K562 (cell line): ENCODE results near the gene GCNT1. TPM values are rescaled to one million over a fixed set of nuclear protein-coding genes. Genes with fewer than 3 reads are reported as not detected.

Experiments
- ATAC-seq: fragments of 200-7000 bp; cut with Tn5 transposase; 3 replicates; pipeline ENCODE4 v1.9.1; 2020; ENCODE audit warnings: moderate library complexity
- BruUV-seq: library from RNA; stranded (reverse); fragments of 400-500 nt; replicated peaks from 2 replicates; lab custom pipeline; 2021; lab: Mats Ljungman, UMichigan
- CTCF ChIA-PET: fragments of 300-600 bp; formaldehyde crosslinking; extraction: SDS; loops from one replicate; lab custom pipeline; 2021; ENCODE audit warnings: low intra/inter-chr PET ratio; lab: Yijun Ruan, JAX
- POLR2A ChIA-PET: fragments of 300-600, 350-650 bp; sonication (Branson Sonifier 250); formaldehyde crosslinking; extraction: SDS; loops from one replicate; lab custom pipeline; 2021; ENCODE audit warnings: antibody characterized with exemption, inconsistent platforms; lab: Yijun Ruan, JAX
- DNase-seq, 4 experiments: peaks; one replicate each; pipeline versions ENCODE4 v3.0.0 to v3.0.0-alpha.2; 2011 to 2018; ENCODE audit warnings: low spot score in 3 of 4, mixed read lengths in 3 of 4; ENCODE audit errors: extremely low read depth in 1 of 4
- FAIRE-seq: peaks from 2 replicates; lab custom pipeline; 2011; peaks lifted over from hg19 to GRCh38; lab: Jason Lieb, UNC
- H2AFZ ChIP-seq: 2 replicates; pipeline ENCODE4 v1.6.0; 2011; ENCODE audit warnings: low read depth, low read length, control low read depth, inconsistent platforms
- H3K27ac ChIP-seq: fragments of 200-600 bp; 3 replicates; pipeline ENCODE4 v1.8.0; 2011; ENCODE audit warnings: low read depth, mild to moderate bottlenecking, control low read depth, inconsistent platforms, low read length, moderate library complexity, mixed read lengths; ENCODE audit errors: extremely low read depth
- H3K27me3 ChIP-seq, 2 experiments: fragments of 300-600 bp in 1 of 2; 2 replicates in 1 of 2; 3 replicates in 1 of 2; pipeline versions ENCODE4 v1.6.0 to v1.8.0; 2011; ENCODE audit warnings: inconsistent platforms in 2 of 2, low read length in 2 of 2, mild to moderate bottlenecking in 1 of 2, mixed read lengths in 1 of 2, moderate library complexity in 1 of 2; ENCODE audit not compliant: control insufficient read depth in 2 of 2, insufficient read depth in 2 of 2
- H3K36me3 ChIP-seq: fragments of 300-600 bp; 3 replicates; pipeline ENCODE4 v1.8.0; 2011; ENCODE audit warnings: mild to moderate bottlenecking, low read length, inconsistent platforms; ENCODE audit not compliant: control insufficient read depth, insufficient read depth
- H3K4me1 ChIP-seq, 2 experiments: fragments of 200-600 bp in 1 of 2; replicated peaks in 1 of 2; 2 replicates in 1 of 2; 3 replicates in 1 of 2; pipeline versions ENCODE4 v1.5.1 to v1.8.0; 2011; ENCODE audit warnings: inconsistent platforms in 2 of 2, low read length in 2 of 2, mild to moderate bottlenecking in 1 of 2, mixed read lengths in 1 of 2, moderate library complexity in 1 of 2; ENCODE audit not compliant: control insufficient read depth in 2 of 2, insufficient read depth in 2 of 2
- H3K4me2 ChIP-seq: 2 replicates; pipeline ENCODE4 v1.6.1; 2011; ENCODE audit warnings: low read length, control low read depth, inconsistent platforms, mixed read lengths; ENCODE audit not compliant: insufficient read depth
- H3K4me3 ChIP-seq: fragments of 200-600 bp; sonication (generic), shearing (Covaris generic); 2 replicates; pipeline ENCODE4 v1.5.1; 2016; ENCODE audit warnings: control low read depth, inconsistent platforms
- H3K79me2 ChIP-seq: fragments of 200-600 bp; 3 replicates; pipeline ENCODE4 v1.8.0; 2011; ENCODE audit warnings: low read length, inconsistent platforms; ENCODE audit not compliant: control insufficient read depth, insufficient read depth
- H3K9ac ChIP-seq, 2 experiments: 2 replicates each; pipeline versions ENCODE4 v1.6.0 to v1.6.1; 2011; ENCODE audit warnings: low read depth in 2 of 2, low read length in 2 of 2, control low read depth in 1 of 2, inconsistent platforms in 1 of 2, mild to moderate bottlenecking in 1 of 2, mixed read lengths in 1 of 2; ENCODE audit not compliant: insufficient read depth in 1 of 2
- H3K9me1 ChIP-seq: one replicate; pipeline ENCODE4 v1.6.0; 2011; ENCODE audit warnings: inconsistent platforms, mild to moderate bottlenecking, low read length, moderate library complexity; ENCODE audit not compliant: control insufficient read depth, insufficient read depth
- H3K9me3 ChIP-seq: replicated peaks from 2 replicates; pipeline ENCODE4 v1.5.1; 2011; ENCODE audit warnings: low read depth, low read length, inconsistent platforms; ENCODE audit not compliant: control insufficient read depth, insufficient read depth
- H4K20me1 ChIP-seq: replicated peaks from 2 replicates; pipeline ENCODE4 v1.6.1; 2011; ENCODE audit warnings: low read length, inconsistent platforms, mixed read lengths; ENCODE audit not compliant: control insufficient read depth, insufficient read depth
- CTCF ChIP-seq, 3 experiments: IDR thresholded peaks in 2 of 3; conservative IDR thresholded peaks in 1 of 3; 2 replicates each; pipeline ENCODE4 v1.5.1; 2011 to 2012; ENCODE audit warnings: low read length in 3 of 3, mild to moderate bottlenecking in 3 of 3, control low read depth in 2 of 3, improper control_type of control experiment in 1 of 3, inconsistent platforms in 1 of 3, low read depth in 1 of 3, mixed read lengths in 1 of 3, moderate library complexity in 1 of 3; ENCODE audit not compliant: insufficient read depth in 2 of 3
- PTRF ChIP-seq: fragments of 450-650 bp; IDR thresholded peaks from 2 replicates; pipeline ENCODE4 v1.6.1; 2016; ENCODE audit warnings: mild to moderate bottlenecking, missing genetic modification characterization, missing compliant biosample characterization
- RAD21 ChIP-seq, 2 experiments: fragments of 250-450 bp in 1 of 2; fragments of 450-650 bp in 1 of 2; sonication (Bioruptor Pico) in 1 of 2; formaldehyde crosslinking in 1 of 2; IDR thresholded peaks in 1 of 2; conservative IDR thresholded peaks in 1 of 2; 2 replicates each; pipeline versions ENCODE4 v1.4.0 to v1.8.0; 2020 to 2022; ENCODE audit warnings: mild to moderate bottlenecking in 2 of 2, moderate library complexity in 1 of 2
- RBFOX2 ChIP-seq: fragments of 200-400 bp; formaldehyde crosslinking; IDR thresholded peaks from 2 replicates; pipeline ENCODE4 v1.6.1; 2017; ENCODE audit warnings: low read depth, mild to moderate bottlenecking, low read length, moderate library complexity
- ZNF184 ChIP-seq: sonication (generic); formaldehyde crosslinking; IDR thresholded peaks from 2 replicates; pipeline ENCODE4 v1.5.0; 2020; ENCODE audit warnings: missing genetic modification reagents
- WGBS: fragments of 100-300 bp; shearing (Covaris generic); methylation state at CpG from one replicate; pipeline ENCODE4 v1.1.6; 2016; ENCODE audit warnings: low coverage, mixed read lengths; ENCODE audit not compliant: insufficient coverage; ENCODE audit errors: missing lambda C conversion rate; 5-methylcytosine and 5-hydroxymethylcytosine counted together
- in situ Hi-C: fragments of 300-500 bp; cut with MboI; formaldehyde crosslinking; loops from 4 replicates; pipeline ENCODE4 v1.15.0; 2018; ENCODE audit warnings: inconsistent platforms, mixed read lengths
- intact Hi-C: fragments of 100-400 bp; cut with micrococcal nuclease; formaldehyde crosslinking; loops from 2 replicates; pipeline ENCODE4 v1.14.2; 2022
- polyA plus RNA-seq, 8 experiments: library from polyadenylated mRNA; depleted of rRNA in 4 of 8; stranded (reverse) in 5 of 8; unstranded in 3 of 8; fragments of >200 nt; fragmentation: Nextera tagmentation in 2 of 8; fragmentation: Illumina TruSeq in 1 of 8; extraction: Ambion mirVana in 2 of 8; extraction: Trizol in 1 of 8; gene quantifications; 2 replicates each; pipeline versions ENCODE4 v1.2.1 to v1.2.3, GENCODE V29; 2011 to 2014; ENCODE audit warnings: inconsistent platforms in 1 of 8, missing spikeins in 1 of 8
- total RNA-seq, 7 experiments: library from RNA; depleted of rRNA in 6 of 7; stranded (reverse); fragments of >200 nt in 6 of 7; fragmentation: Illumina TruSeq in 2 of 7; extraction: Trizol in 2 of 7; gene quantifications; 2 replicates each; pipeline versions ENCODE4 v1.2.1 to v1.2.3, GENCODE V29; 2011 to 2021; ENCODE audit warnings: low replicate concordance in 1 of 7

The GCNT1 gene
- total and polyA plus RNA-seq, 9 of the 15 experiments (the other 6 are each of a cell fraction or from before 2014, with no cell fraction given): 0.01 to 0.71 (median 0.10) TPM

- no peak overlapping the region for H3K27ac ChIP-seq
- peak; percentile 16 to 29 (median 19) for DNase-seq
- ChIA-PET POLR2A (no interaction called here), CTCF (no interaction called here)
- no peak overlapping the region for H3K9ac ChIP-seq
- FAIRE-seq: peak; percentile 62
- H3K4me1 ChIP-seq: no peaks in the 10 kb centered on the region
- H2AFZ ChIP-seq: peak overlapping the region; percentile 86
- H3K36me3 ChIP-seq: no peaks in the 10 kb centered on the region
- H3K79me2 ChIP-seq: no peaks in the 10 kb centered on the region
- H3K4me2 ChIP-seq: no peak overlapping the region; the same call in 1 of the 2 replicates
- TF ChIP-seq ZNF184 (CRISPR knock-in tag) (no peak), CTCF (IDR thresholded peaks at IDR 0.05 in 2 of 3, conservative IDR thresholded peaks at IDR 0.05 in 1 of 3; ENCODE audit: insufficient read depth in 2 of 3, low read depth in 1 of 3, low read length in 3 of 3) (peak; percentile 35 to 53 (median 47); a peak in 5 of 6 replicates), PTRF (tag) (no peak), RAD21 (CRISPR knock-in tag; conservative IDR thresholded peaks at IDR 0.05 in 1 of 2, IDR thresholded peaks at IDR 0.05 in 1 of 2) (peak in 1 of 2 experiments; percentile 39; a peak in 3 of 4 replicates), RBFOX2 (no peak)
- no peaks in the 10 kb centered on the region for H3K27me3 ChIP-seq
- ATAC-seq: peak; percentile 73
- no peaks in the 10 kb centered on the region for H3K9me3 ChIP-seq
- 12% methylated on average over 2 of the region's 2 CpGs for WGBS
- no TSS peak for BruUV-seq
- intact Hi-C loops (loop anchor here (10.0 kb wide), 1 partner anchor 55 kb away; no protein-coding TSS in a partner anchor), in situ Hi-C loops (no loop called here)
- no peaks in the 10 kb centered on the region for H4K20me1 ChIP-seq
- no peak overlapping the region for H3K4me3 ChIP-seq
- H3K9me1 ChIP-seq: no peaks in the 10 kb centered on the region
Measured at GRCh38 chr9:76419782-76420380, 39.1 kb upstream of the GCNT1 start.
